BE2C (cell line): ENCODE data around the gene CCR8.
"Not testable (repeated sequence)": the region's sequence is repeated elsewhere in the genome, so short reads cannot be mapped to it uniquely, and the experiment has no call there.

Source experiments
- DNase-seq: peaks from one replicate; pipeline ENCODE4 v3.0.0-alpha.2; 2020
- H3K27me3 ChIP-seq: fragments of 250-450 bp; sonication (Bioruptor Pico); 2 replicates; pipeline ENCODE4 v1.5.1; 2020; ENCODE audit warnings: mild to moderate bottlenecking
- H3K36me3 ChIP-seq: fragments of 250-450 bp; sonication (Bioruptor Pico); 2 replicates; pipeline ENCODE4 v1.5.1; 2020; ENCODE audit warnings: mild to moderate bottlenecking
- H3K4me1 ChIP-seq: fragments of 250-450 bp; sonication (Bioruptor Pico); 2 replicates; pipeline ENCODE4 v1.5.1; 2020
- H3K4me3 ChIP-seq: 2 replicates; pipeline ENCODE4 v1.5.1; 2011; ENCODE audit warnings: low read depth, low read length
- H3K9me3 ChIP-seq: fragments of 250-450 bp; sonication (Bioruptor Pico); 2 replicates; pipeline ENCODE4 v1.5.1; 2020
- CTCF ChIP-seq: IDR thresholded peaks from 2 replicates; pipeline ENCODE4 v1.5.1; 2012; ENCODE audit warnings: mild to moderate bottlenecking, low read depth, low read length

CCR8 gene

GRCh38 chr3:39349080-39349479 is 19.6 kb downstream of the CCR8 start:
- H3K4me3 ChIP-seq: no peak overlapping the region
- no peaks in the 10 kb centered on the region for H3K4me1 ChIP-seq
- no peak for TF ChIP-seq CTCF
- H3K27me3 ChIP-seq: no peaks in the 10 kb centered on the region
- H3K36me3 ChIP-seq: no peaks in the 10 kb centered on the region
- no peak for DNase-seq
- H3K9me3 ChIP-seq: no peaks in the 10 kb centered on the region

- no peaks in the 10 kb centered on the region for H3K9me3 ChIP-seq
- no peaks in the 10 kb centered on the region for H3K36me3 ChIP-seq
- no peaks in the 10 kb centered on the region for H3K27me3 ChIP-seq
- DNase-seq: no peak
- no peak overlapping the region for H3K4me3 ChIP-seq
- TF ChIP-seq CTCF: no peak
- H3K4me1 ChIP-seq: no peaks in the 10 kb centered on the region
Observed at GRCh38 chr3:39350714-39351113, 21.2 kb downstream of the CCR8 start.

- not testable (repeated sequence) for H3K9me3 ChIP-seq, H3K27me3 ChIP-seq, H3K4me3 ChIP-seq, H3K36me3 ChIP-seq, DNase-seq, H3K4me1 ChIP-seq
Observed at GRCh38 chr3:39351134-39351533, 21.6 kb downstream of the CCR8 start.

DNA sequence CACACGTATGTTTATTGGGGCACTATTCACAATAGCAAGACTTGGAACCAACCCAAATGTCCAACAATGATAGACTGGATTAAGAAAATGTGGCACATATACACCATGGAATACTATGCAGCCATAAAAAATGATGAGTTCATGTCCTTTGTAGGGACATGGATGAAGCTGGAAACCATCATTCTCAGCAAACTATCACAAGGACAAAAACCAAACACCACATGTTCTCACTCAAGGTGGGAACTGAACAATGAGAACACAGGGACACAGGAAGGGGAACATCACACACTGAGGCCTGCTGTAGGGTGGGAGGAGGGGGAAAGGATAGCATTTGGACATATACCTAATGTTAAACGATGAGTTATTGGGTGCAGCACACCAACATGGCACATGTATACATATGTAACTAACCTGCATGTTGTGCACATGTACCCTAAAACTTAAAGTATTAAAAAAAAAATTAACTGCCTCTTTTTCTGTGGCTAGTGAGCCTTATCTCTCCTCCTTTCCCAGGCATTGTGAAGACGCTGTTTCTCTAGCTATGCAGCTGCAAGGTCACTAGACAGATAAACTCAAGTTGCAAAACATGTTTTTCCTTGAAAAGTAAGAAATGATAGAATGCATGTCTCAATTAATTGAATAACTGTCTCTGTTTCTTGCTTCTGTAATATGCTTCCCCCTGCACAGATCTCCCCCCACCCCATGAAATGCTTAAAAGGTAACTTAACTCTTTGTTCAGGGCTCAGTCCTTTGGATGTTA is 23.8 kb downstream of the CCR8 start:
- DNase-seq, H3K27me3 ChIP-seq, H3K36me3 ChIP-seq, H3K9me3 ChIP-seq, H3K4me1 ChIP-seq, H3K4me3 ChIP-seq: not testable (repeated sequence)

DNA sequence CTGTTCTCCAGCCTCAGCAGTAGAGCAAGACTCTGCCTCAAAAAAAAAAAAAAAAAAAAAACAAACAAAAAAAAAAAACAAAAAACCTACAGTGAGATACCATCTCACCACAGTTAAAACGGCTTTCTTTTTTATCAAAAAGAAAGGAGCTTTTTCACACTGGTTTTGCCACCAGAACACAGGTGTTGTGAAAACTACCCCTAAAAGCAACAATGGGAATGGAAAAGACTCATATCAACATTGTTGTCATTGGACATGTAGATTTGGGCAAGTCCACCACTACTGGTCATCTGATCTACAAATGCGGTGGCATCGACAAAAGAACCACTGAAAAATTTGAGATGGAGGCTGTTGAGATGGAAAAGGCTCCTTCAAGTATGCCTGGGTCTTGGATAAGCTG is 28.8 kb downstream of the CCR8 start:
- no peaks in the 10 kb centered on the region for H3K27me3 ChIP-seq
- H3K4me1 ChIP-seq: no peaks in the 10 kb centered on the region
- no peaks in the 10 kb centered on the region for H3K9me3 ChIP-seq
- DNase-seq: no peak
- TF ChIP-seq CTCF: no peak
- H3K4me3 ChIP-seq: no peak overlapping the region
- H3K36me3 ChIP-seq: no peaks in the 10 kb centered on the region

DNA sequence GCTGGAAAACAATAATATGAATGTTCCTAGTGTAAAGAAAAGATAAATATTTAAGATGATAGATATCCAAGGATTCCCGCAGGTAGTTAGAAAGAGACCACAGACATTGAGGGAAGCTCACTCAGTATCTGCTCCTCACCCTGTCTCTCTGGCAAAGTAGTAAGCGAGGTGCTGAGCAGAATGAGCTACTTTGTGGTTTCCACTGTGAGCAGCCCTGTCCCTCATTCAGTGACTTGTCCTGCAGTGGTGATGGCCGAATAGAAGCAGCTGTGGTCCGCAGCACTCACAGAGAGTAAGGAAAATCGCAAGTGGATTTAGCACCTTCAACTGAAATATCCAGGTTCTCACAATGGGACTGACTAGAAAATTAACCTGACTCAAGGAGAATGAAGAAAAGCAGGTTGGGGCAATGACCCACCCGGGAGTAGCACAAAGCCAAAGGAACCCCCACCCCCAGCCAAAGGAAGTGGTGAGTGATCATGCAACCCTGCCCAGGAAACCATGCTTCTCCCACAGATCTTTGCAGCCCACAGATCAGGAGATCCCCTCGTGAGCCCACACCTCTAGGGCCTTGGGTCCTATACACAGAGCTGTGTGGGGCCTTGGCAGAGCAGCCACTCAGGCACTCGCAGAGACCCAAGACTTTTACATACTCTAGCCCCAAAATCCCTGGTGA is 31.9 kb downstream of the CCR8 start:
- no peak for DNase-seq
- Histone ChIP-seq H3K4me3 (no peak overlapping the region), H3K9me3 (no peaks in the 10 kb centered on the region), H3K4me1 (no peaks in the 10 kb centered on the region), H3K36me3 (no peaks in the 10 kb centered on the region), H3K27me3 (no peaks in the 10 kb centered on the region)
- TF ChIP-seq CTCF: no peak

GRCh38 chr3:39362192-39362591 is 32.7 kb downstream of the CCR8 start:
- Histone ChIP-seq H3K4me3 (no peak overlapping the region), H3K36me3 (no peaks in the 10 kb centered on the region), H3K9me3 (no peaks in the 10 kb centered on the region), H3K4me1 (no peaks in the 10 kb centered on the region), H3K27me3 (no peaks in the 10 kb centered on the region)
- DNase-seq: no peak
- no peak for TF ChIP-seq CTCF
